Astrocyte of the cerebellum (primary cell): ENCODE measurements around the gene SLCO2B1.

ENCODE experiments used
- DNase-seq: peaks from one replicate; pipeline ENCODE4 v3.0.0-alpha.2; 2011; ENCODE audit warnings: low read depth
- H3K4me3 ChIP-seq: 2 replicates; pipeline ENCODE4 v1.5.1; 2011; ENCODE audit warnings: mild to moderate bottlenecking, low read depth, low read length, moderate library complexity
- CTCF ChIP-seq: IDR thresholded peaks from 2 replicates; pipeline ENCODE4 v1.5.1; 2012; ENCODE audit warnings: low read length, low read depth, moderate library complexity, mild to moderate bottlenecking; ENCODE audit errors: missing control alignments
- in situ Hi-C: cut with HindIII; loops from 2 replicates; pipeline ENCODE4 v1.10.0; 2017; ENCODE audit warnings: low sequenced_read_pairs

The SLCO2B1 gene

GRCh38 chr11:75205564-75206020 is 54.7 kb downstream of the SLCO2B1 start:
- no peak for DNase-seq
- TF ChIP-seq CTCF: no peak
- in situ Hi-C loops: loop anchor here (10.0 kb wide), 1 partner anchor 181 kb away; no protein-coding TSS in a partner anchor
- H3K4me3 ChIP-seq: no peak overlapping the region

DNA sequence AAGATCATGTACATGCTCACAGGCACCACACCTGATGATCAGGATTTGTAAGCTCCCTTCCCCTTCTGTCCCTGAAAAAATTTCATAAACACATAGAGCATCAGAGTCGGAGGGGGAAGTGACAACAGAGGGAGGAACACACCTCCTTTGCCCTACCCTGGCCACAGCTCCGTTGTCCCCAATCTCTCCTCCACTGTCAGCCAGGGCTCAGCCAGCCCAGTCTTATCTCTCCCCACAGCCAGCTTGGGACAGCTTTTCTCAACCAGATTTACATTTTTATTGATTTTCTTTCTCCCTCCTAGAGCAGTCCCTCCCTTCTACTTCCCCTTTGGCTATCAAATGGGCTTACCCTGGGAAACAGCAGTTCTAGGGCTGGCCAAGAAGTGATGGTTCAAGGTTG is 57.5 kb downstream of the SLCO2B1 start:
- no peak for DNase-seq
- in situ Hi-C loops: loop anchor here (10.0 kb wide), 1 partner anchor 184 kb away; no protein-coding TSS in a partner anchor
- no peak for TF ChIP-seq CTCF
- H3K4me3 ChIP-seq: no peak overlapping the region

- in situ Hi-C loops: no loop called here
- TF ChIP-seq CTCF: no peak
- H3K4me3 ChIP-seq: no peak overlapping the region
- DNase-seq: no peak
Measured at GRCh38 chr11:75212411-75212810, 61.5 kb downstream of the SLCO2B1 start.

- in situ Hi-C loops: no loop called here
- H3K4me3 ChIP-seq: no peak overlapping the region
- TF ChIP-seq CTCF: peak; percentile 60
- DNase-seq: peak; percentile 68
Measured at GRCh38 chr11:75214411-75214821, 63.5 kb downstream of the SLCO2B1 start.

GRCh38 chr11:75214843-75215242 is 63.9 kb downstream of the SLCO2B1 start:
- TF ChIP-seq CTCF: no peak
- in situ Hi-C loops: no loop called here
- H3K4me3 ChIP-seq: no peak overlapping the region
- no peak for DNase-seq

GRCh38 chr11:75219869-75220268 is 69.0 kb downstream of the SLCO2B1 start:
- no peak for DNase-seq
- no peak overlapping the region for H3K4me3 ChIP-seq
- in situ Hi-C loops: no loop called here
- no peak for TF ChIP-seq CTCF

- in situ Hi-C loops: no loop called here
- no peak overlapping the region for H3K4me3 ChIP-seq
- TF ChIP-seq CTCF: no peak
- no peak for DNase-seq
Measured at GRCh38 chr11:75223954-75224643, 73.2 kb downstream of the SLCO2B1 start.
